Glomerular endothelial cell (primary cell): ENCODE results near the gene CPAMD8. TPM values are rescaled to one million over a fixed set of nuclear protein-coding genes. Genes with fewer than 3 reads are reported as not detected.
"Not testable (repeated sequence)": the region's sequence is repeated elsewhere in the genome, so short reads cannot be mapped to it uniquely, and the experiment has no call there.

Experiments used
- DNase-seq: peaks from one replicate; pipeline ENCODE4 v3.0.0-alpha.2; 2011; ENCODE audit warnings: low read depth, low spot score; ENCODE audit errors: extremely low read depth
- total RNA-seq: library from RNA; depleted of rRNA; stranded (reverse); fragments of >200 nt; gene quantifications from 2 replicates; pipeline ENCODE4 v1.2.3, GENCODE V29; 2015

The CPAMD8 gene
- total RNA-seq, 1 donor from 2014 or later, result 4.4 TPM

DNA sequence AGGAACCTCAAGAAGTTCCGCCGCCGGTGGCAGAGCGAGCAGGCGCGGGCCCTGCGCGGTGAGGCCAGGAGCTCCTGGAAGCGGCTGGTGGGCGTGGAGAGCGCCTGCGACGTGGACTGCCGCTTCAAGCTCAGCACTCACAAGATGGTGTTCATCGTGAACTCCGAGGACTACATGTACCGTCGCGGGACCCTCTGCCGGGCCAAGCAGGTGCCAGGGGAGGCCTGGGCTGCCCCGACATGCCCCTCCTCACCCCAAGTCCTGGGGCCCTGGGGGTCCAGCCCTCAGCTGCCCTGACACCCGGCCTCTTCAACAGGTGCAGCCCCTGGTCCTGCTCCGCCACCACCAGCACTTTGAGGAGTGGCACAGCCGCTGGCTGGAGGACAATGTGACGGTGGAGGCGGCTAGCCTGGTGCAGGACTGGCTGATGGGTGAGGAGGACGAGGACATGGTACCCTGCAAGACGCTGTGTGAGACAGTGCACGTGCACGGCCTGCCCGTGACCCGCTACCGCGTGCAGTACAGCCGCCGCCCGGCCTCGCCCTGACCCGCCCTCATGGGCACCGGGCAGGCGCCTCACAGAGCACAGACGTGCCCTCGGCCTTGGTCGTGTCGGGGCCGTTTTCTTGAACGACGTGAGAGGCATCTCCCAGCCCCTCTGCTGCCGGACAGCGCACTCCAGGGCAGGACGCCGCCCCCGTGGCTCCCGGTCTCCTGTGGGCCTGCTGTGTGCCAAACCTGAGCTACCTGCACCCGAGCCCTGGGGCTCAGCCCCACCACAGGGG is 148.2 kb downstream of the CPAMD8 start:
- no peak for DNase-seq

DNA sequence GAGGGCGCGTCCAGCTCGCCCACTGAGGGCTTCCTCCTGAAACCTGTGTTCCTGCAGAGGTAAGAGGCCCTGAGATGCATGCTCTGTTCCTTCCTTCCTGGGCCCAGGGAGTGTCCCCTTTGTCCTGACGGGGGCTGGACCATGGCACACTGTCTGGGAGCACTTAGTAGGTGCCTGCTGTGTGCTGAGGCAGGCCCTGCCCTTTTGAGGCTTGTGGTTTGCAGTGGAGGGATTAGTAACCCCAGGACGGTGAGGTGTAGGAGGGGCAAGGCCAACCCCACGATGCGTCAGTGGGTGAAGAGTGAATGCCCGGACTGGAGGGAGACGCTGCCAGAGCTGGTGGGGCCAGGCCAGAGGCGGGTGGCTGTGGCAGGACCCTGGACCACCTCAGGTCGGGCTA is 149.0 kb downstream of the CPAMD8 start:
- DNase-seq, result no peak

DNA sequence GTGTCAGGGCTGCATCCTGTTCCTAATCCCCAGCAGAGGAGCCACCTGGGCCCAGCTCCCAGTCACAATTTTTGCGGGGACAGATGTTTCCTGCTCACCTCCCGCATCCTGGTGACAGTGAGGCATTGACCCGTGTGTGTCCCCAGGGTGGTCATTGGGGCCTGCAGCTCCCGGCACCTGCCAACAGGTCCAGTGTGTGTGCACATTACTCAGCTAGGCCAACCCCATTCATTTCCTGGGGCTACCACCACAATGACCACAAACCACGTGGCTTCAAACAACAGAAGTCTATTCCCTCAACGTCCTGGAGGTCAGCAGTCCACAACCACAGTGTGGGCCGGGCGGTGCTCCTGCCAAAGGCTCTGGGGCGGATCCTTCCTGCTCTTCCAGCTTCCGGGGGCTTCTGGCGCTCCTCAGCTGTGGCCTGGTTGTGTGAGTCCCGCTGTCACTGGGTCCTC is 149.7 kb downstream of the CPAMD8 start:
- no peak for DNase-seq

DNA sequence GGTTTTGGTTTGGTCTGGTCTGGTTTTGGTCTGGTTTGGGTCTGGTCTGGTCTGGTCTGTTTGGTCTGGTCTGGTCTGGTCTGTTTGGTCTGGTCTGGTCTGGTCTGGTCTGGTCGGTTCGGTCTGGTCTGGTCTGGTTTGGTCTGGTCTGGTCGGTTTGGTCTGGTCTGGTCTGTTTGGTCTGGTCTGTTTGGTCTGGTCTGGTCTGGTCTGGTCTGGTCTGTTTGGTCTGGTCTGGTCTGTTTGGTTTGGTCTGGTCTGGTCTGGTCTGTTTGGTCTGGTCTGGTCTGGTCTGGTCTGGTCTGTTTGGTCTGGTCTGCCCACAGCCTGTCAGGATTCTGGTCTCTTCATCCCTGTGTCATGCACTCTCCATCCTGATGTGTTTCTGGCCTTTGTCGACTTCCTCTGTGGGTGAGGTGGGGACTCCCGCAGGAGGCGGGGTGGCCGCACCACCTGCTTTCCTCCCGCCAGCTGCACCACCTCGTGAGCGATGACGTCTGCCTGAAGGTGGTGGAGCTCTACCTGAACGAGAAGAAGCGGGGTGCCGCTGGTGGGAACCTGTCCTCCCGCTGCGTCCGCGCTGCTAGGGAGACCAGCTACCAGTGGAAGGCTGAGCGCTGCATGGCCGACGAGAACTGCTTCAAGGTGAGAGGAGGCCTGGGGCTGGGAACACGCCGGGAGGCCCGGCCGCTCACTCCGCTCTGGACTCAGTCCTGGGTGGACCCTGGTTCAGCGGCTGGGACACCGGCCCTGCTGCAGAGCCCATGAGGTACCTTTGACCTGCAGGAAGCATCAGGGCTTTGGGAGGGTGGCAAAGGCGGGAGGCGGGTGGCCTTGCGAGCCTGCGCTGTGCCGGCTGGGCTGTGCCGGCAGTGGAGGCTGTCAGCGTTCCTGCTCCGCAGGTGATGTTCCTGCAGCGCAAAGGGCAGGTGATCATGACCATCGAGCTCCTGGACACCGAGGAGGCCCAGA is 150.7 kb downstream of the CPAMD8 start:
- DNase-seq, result no peak

DNA sequence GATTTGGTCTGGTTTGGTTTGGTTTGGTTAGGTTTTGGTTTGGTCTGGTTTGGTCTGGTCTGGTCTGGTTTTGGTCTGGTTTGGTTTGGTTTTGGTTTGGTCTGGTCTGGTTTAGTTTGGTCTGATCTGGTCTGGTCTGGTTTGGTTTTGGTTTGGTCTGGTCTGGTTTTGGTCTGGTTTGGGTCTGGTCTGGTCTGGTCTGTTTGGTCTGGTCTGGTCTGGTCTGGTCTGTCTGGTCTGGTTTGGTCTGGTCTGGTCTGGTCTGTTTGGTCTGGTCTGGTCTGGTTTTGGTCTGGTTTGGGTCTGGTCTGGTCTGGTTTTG is 151.7 kb downstream of the CPAMD8 start:
- not testable (repeated sequence) for DNase-seq

DNA sequence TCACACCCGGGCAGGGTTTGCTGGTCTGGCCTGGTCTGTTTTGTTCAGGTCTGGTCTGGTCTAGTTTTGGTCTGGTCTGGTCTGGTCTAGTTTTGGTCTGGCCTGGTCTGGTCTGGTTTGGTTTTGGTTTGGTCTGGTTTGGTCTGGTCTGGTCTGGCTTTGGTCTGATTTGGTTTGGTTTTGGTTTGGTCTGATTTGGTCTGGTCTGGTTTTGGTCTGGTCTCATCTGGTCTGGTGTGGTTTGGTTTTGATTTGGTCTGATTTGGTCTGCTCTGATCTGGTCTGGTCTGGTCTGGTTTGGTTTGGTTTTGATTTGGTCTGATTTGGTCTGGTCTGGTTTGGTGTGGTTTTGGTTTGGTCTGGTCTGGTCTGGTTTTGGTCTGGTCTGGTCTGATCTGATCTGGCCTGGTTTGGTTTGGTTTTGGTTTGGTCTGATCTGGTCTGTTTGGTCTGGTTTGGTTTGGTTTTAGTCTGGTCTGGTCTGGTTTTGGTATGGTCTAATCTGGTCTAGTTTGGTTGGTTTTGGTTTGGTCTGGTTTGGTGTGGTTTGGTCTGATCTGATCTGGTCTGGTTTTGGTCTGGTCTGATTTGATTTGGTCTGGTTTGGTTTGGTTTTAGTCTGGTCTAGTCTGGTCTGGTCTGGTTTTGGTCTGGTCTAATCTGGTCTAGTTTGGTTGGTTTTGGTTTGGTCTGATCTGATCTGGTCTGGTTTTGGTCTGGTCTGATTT is 152.2 kb downstream of the CPAMD8 start:
- DNase-seq, result no peak

DNA sequence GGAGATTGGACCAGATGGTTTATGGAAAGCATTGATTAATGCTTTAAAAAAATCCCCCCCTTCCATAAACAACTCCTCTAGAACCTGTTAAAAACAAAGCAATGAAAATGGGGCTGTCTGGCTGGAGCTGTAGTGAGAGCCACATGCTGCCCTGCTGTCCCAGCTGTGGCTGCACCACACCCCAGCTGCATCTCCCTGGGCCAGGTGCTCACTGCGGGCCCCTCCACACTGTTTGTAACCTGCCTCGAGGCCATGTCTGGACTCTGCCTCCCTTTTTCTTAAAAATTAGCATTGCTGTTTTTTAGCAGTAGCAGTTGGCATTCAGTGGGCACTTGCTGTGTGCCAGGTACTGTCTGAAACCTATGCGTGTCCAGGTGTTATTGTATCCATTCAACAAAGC is 153.0 kb downstream of the CPAMD8 start:
- no peak for DNase-seq

DNA sequence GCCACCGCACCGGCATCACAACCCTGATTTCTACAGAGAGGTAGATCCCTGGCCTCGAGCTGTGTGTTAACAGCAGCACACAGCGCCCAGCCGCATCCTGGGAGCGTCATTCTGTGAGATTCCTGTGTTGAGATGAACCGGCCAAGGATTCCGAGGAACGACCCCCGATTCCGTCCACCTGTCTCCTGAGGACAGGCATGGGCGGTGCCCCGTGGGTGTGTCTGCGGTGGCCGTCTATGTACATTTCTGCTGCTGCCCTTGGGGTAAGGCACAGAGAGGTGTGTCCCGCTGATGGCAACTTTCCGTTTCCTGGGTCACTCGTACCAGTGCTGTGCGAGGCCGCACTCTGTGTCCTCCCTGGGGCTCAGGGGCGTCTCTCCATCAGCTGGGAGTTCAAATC is 153.9 kb downstream of the CPAMD8 start:
- DNase-seq, result no peak

DNA sequence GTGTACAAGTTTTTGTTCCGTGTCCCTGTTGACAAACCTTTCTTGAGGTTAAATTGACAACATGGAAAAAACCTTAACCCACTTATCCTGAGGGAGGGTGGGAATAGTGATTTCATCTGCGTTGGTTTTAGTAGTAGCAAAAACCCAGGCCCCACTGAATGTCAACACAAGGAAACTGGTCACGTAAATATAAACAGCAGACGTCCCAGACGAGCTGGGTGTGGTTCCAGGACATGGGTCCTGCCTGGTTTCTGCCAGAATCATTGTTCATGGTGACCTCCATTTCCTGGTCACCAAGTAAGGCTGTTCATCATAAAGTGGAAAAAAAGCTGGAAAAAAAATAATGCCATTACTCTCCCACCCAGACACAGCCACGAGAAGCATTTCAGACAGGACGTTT is 154.7 kb downstream of the CPAMD8 start:
- peak; percentile 42 for DNase-seq

DNA sequence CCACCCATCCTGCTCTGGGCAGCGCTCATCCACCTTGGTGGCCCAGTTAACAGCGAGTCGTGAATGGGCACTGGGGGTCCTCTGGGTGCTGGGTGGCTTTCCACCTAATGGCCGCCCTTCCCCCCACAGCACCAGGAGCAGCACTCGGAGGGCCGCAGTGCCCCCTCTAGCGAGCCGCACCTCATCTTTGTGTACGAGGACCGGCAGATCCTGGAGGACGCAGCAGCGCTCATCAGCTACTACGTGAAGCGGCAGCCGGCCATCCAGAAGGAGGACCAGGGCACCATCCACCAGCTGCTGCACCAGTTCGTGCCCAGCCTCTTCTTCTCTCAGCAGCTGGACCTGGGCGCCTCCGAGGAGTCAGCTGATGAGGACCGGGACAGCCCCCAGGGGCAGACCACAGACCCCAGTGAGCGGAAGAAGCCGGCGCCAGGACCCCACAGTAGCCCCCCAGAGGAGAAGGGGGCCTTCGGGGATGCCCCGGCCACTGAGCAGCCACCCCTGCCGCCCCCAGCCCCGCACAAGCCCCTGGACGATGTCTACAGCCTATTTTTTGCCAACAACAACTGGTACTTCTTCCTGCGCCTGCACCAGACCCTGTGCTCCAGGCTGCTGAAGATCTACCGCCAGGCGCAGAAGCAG is 157.2 kb downstream of the CPAMD8 start:
- no peak for DNase-seq

DNA sequence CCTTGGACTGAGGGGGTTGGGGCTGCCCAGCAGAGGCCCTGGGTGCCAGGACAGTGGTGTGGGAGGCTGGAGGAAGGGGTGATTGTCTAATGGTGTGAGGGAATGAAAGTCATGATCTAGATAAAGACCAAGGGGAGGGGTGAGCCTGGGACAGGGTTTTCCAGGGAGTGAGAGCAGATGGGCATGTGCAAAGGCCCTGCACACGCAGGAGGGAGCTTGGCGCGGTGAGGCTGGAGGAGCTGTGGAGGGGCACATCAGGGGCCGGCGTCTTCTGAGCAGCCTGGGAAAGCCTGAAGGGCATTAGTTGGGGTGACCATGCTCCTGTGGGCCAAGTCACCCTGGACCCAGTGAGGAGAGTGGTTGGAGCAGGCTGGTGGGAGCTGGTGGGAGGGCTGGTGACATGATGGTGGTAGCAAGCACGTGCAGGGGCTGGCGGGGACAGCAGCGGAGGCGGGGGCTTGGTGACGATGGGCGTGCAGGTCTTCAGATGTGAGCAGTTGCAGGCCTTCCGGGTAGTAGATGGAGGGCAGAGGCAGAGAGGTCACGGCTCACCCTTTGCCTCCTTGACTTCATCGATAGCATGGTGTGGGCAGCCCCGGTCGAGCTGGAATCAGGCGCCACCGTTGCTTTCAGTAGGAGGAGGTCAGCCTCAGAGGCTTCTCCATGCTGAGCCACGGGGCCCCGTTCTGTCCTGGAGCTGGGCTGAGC is 158.0 kb downstream of the CPAMD8 start:
- DNase-seq, result no peak

DNA sequence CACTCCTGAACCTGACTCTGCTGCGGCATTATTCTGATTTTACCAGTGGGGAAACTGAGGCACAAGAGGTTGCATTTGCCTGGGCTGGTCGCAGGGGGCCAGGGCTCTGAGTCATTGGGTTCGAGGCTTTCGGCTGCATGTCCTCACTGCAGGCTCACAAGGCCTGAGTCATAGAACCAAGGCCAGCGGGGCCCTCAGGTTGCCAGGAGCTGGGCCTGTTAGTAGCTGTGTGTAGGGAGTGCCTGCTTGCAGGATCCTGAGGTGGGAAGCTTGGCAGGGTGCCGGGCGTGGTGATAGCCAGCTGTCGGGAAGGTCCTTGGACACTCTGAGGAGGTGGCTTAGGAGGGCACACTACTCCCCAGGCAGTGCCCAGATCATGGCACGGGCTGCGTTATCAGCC is 159.4 kb downstream of the CPAMD8 start:
- no peak for DNase-seq

DNA sequence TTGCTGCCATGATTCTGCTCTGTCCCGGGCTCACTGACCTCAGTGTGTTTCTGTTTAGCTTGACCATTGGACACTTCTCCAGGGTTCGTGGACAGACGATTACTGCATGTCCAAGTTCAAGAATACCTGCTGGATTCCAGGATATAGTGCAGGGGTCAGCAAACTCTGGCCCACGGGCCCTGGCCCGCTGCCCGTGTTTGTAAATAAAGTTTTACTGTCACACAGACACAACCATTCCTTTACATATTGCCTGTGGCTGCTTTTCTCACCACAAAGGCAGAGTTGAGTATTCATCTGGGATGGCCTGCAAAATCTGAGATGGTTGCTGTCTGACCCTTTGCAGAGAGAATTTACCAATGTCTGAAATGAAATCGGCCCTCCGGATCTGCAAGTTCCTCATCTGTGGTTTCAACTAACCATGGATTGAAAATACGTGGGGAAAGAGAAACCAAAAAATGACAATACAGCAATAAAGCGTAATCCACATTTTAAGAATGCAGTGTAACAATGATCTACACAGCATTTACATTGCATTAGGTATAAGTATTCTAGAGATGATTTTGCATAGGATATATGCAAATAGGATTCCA is 163.7 kb downstream of the CPAMD8 start:
- no peak for DNase-seq

DNA sequence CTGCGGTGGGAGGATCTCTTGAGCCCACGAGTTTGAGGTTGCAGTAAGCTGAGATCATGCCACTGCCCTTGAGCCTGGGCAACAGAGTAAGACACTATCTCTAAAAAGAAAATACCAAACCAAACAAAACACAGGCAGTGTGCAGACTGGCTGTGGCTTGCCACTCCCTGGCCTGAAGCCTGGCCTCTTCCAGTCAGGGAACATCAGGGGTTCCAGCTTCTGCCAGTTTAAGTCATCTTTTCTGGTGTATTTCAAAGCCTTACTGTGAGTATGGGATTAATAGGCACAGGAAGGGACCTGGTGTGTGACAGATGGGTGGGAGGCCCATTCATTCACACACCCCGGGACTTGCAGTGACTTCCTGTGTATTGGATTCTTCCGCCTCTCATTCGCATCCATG is 164.8 kb downstream of the CPAMD8 start:
- no peak for DNase-seq

DNA sequence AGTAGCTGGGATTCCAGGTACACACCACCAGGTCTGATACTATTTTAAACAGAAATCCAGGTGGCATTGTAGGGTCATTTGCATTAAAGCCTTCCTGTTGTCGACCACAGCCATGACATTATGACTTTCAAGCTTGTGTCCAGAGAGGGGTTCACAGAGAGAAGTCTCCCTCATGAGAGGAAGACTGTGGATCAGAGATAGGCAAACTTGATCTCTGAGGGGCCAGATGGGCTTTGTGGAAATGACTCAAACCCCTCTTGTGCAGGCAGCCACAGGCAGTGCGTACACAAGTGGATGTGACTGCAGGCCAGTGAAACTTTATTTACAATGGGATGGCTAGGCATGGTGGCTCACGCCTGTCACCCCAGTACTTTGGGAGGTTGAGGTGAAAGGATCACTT is 165.6 kb downstream of the CPAMD8 start:
- DNase-seq, result no peak

DNA sequence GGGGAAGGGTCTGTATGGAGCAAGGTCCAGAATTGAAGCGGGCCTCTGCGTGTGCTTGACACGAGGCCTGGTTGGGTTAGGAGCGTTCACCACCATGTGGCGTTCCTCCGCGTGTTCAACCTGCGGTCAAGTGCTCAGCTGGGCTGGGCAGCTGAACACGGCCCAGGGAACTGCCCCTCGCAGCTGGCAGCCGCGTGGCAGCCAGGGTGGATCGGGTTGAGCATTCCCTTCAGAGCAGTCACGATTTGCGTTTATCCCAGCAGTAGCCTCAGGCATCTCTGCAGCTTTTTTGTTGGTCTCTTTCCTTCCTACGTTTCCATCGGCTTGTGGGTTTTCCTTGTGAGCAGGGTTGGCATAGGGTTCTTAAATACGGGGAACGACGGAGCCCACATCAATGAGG is 166.5 kb downstream of the CPAMD8 start:
- DNase-seq, result no peak

DNA sequence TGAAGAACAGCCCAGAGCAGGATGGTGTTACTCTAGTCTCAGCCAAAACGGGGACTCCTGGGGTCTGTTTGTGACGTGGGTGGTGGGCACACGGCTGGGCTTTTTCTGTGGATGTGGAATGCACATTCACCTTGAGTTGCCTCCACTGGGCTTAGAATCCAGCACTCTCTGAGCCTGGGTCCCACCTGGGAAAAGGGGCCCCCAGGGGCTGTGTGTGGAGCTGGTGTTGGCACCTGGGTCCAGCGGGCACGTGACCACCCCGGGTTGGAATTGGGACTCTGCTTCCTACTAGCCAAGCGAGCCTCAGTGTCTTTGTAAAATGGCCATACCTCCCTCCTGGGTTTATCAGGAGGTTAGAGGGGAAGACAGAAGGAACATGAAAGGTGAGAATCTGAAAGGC is 167.0 kb downstream of the CPAMD8 start:
- DNase-seq, result no peak

DNA sequence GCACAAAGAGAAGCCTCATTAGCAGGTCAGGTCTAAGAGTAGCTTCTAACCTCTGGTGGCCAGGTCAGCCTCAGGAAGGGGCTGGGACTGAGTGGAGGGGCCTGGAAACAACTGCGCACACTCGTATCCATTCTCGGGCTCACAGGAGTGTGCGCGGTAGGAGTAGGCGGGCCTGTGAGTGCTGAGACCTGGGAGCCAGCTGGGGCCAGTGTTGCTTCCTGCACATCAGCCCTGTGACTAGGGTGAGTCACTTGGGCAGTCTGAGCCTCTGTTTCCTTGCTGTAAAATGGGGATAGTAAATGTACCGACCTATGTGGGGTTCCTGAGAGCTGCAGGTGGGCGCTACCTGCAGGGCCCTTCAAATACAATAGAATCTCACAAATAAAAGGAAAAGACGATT is 170.5 kb downstream of the CPAMD8 start:
- no peak for DNase-seq

DNA sequence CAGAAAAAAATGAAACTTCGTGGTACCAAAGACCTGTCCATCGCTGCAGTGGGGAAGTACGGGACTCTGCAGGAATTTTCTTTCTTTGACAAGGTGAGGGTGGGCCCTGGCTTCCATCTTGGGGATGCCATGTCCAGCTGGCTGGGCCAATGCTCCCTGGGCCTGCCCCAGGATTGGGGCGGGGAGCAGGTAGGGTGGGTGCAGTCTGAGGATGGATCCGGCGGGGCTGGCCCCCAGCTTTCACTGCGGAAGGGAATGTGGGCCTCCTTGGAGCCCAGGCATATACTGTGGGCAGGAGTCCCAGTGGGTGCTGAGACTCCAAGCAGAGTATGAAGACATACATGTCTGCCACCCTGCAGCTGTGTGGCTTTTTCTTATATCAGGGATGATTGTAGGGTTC is 173.5 kb downstream of the CPAMD8 start:
- DNase-seq, result no peak
